ENCODE data around the gene PARD6B. TPM values are rescaled to one million over a fixed set of nuclear protein-coding genes. Genes with fewer than 3 reads are reported as not detected.

The PARD6B gene
- total RNA-seq = 6.0 and 7.0 TPM in 2 replicates

GRCh38 chr20:50731055-50731929, at the start of gene PARD6B:
Gene PARD6B, plus strand, starts transcription at chr20:50731580. Its CDS starts 207 bp downstream, at chr20:50731787.
- Mint-ChIP-seq H3K4me1 (peaks cover 30% of the 10 kb centered on the region), H3K27me3 (no peaks in the 10 kb centered on the region), H3K36me3 (ENCODE audit: low read depth) (peaks cover 8% of the 10 kb centered on the region), H3K4me3 (peak within 1 kb of the TSS; percentile 86), H3K9me3 (no peaks in the 10 kb centered on the region), H3K27ac (peak within 1 kb of the TSS; percentile 91)
- peak; percentile 100 for DNase-seq
- intact Hi-C loops (cut with micrococcal nuclease) = loop anchor here (2.0 to 10.0 kb wide), 7 partner anchors 16 to 749 kb away; partner anchors contain the start of genes CEBPB, PTPN1, SNAI1 and UBE2V1

DNA sequence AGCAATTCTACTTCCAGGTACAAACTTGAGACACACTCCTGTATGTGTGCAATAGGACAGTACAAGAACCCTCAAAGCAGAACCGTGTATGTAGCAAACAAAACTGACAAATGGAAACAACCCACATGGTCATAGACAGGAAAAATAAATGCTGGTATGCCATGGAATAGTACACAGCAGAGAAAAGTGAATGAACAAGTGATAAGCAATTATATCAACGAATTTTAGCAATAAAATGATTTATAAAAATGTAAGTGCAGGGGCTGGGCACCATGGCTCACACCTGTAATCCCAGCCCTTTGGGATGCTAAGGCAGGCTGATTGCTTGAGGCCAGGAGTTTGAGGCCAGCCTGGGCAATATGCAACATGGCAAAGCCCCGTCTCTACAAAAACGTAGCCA, 49.3 kb upstream of the PARD6B start:
- no peaks in the 10 kb centered on the region for H3K36me3 Mint-ChIP-seq (ENCODE audit: low read depth)
- intact Hi-C loops (cut with micrococcal nuclease) = no loop called here
- H3K4me1 Mint-ChIP-seq = no peaks in the 10 kb centered on the region
- no peak for DNase-seq
- H3K9me3 Mint-ChIP-seq = no peaks in the 10 kb centered on the region
- H3K27me3 Mint-ChIP-seq = peaks cover 1% of the 10 kb centered on the region
- H3K27ac Mint-ChIP-seq = no peak overlapping the region
- H3K4me3 Mint-ChIP-seq = no peak overlapping the region

DNA sequence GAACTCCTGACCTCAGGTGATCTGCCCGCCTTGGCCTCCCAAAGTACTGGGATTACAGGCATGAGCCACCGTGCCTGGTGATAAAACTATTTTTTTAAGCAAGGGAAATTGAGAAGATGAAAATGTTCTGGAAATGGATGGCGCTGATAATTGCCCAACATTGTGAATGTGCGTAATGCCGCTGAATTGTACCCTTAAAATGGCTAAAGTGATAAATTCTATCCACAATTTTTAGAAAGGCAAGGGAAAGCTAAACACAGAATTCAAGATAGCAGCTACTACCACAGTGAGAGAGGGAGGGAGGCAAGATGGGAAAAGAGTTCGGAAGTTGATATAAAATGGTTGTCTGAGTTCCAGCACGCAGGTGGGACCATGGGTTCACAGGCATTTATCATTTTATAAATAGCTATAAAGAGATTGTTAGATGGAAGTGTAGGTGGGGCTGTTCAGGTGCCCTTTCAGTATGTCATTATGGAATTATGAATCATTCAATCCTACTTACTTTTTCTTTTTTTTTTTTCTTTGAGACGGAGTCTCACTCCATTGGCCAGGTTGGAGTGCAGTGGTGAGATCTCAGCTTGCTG, 48.3 kb upstream of the PARD6B start:
- Mint-ChIP-seq H3K27ac (no peak overlapping the region), H3K9me3 (no peaks in the 10 kb centered on the region), H3K4me1 (no peaks in the 10 kb centered on the region), H3K27me3 (peaks cover 4% of the 10 kb centered on the region), H3K36me3 (ENCODE audit: low read depth) (no peaks in the 10 kb centered on the region), H3K4me3 (no peak overlapping the region)
- DNase-seq = no peak
- intact Hi-C loops (cut with micrococcal nuclease) = no loop called here

DNA sequence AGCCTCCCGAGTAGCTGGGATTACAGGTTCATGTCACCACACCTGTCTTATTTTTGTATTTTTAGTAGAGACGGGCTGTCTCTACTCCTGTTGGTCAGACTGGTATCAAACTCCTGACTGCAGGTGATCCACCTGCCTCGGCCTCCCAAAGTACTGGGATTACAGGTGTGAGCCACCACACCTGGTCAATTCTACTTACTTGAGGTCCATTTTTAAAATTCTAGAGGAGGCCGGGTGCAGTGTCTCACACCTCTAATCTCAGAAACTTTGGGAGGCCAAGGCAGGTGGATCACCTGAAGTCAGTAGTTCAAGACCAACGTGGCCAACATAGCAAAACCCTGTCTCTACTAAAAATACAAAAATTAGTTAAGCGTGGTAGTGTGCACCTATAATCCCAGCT, 47.8 kb upstream of the PARD6B start:
- H3K27ac Mint-ChIP-seq = no peak overlapping the region
- DNase-seq = no peak
- H3K36me3 Mint-ChIP-seq (ENCODE audit: low read depth) = no peaks in the 10 kb centered on the region
- H3K4me3 Mint-ChIP-seq = no peak overlapping the region
- peaks cover 6% of the 10 kb centered on the region for H3K27me3 Mint-ChIP-seq
- H3K4me1 Mint-ChIP-seq = no peaks in the 10 kb centered on the region
- intact Hi-C loops (cut with micrococcal nuclease) = no loop called here
- H3K9me3 Mint-ChIP-seq = no peaks in the 10 kb centered on the region

DNA sequence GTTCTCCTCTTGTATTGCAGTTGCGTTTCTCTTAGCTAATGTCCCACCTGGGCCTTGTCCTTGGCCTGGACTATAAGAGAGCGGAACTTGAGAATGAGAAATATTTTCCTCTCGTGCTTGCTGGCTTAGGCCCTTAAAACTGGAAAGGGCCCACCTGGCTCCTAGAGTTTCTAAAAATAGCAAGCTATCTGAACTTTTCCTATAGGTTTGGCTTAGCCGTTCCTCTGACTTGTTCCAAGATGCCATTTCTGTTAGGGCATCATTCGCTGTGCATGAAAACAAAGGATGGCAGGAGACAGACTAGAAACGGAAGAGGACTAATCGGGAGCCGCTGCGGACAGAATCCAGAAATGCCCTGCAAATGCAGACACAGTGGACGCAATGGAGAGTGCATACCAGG, 44.6 kb upstream of the PARD6B start:
- no peak overlapping the region for H3K27ac Mint-ChIP-seq
- H3K4me1 Mint-ChIP-seq = peaks cover 6% of the 10 kb centered on the region
- H3K4me3 Mint-ChIP-seq = no peak overlapping the region
- H3K36me3 Mint-ChIP-seq (ENCODE audit: low read depth) = no peaks in the 10 kb centered on the region
- H3K27me3 Mint-ChIP-seq = peaks cover 32% of the 10 kb centered on the region
- no peaks in the 10 kb centered on the region for H3K9me3 Mint-ChIP-seq
- DNase-seq = no peak
- intact Hi-C loops (cut with micrococcal nuclease) = no loop called here

- Mint-ChIP-seq H3K4me1 (peaks cover 6% of the 10 kb centered on the region), H3K36me3 (ENCODE audit: low read depth) (no peaks in the 10 kb centered on the region), H3K27me3 (peaks cover 43% of the 10 kb centered on the region), H3K9me3 (no peaks in the 10 kb centered on the region), H3K4me3 (no peak overlapping the region), H3K27ac (no peak overlapping the region)
- intact Hi-C loops (cut with micrococcal nuclease) = no loop called here
- no peak for DNase-seq
These were observed 43.0 kb upstream of the PARD6B start for GRCh38 chr20:50688256-50688975.

GRCh38 chr20:50689864-50690649, 41.3 kb upstream of the PARD6B start:
- Mint-ChIP-seq H3K27me3 (peaks cover 51% of the 10 kb centered on the region), H3K9me3 (no peaks in the 10 kb centered on the region)

GRCh38 chr20:50690650-50691572, 40.5 kb upstream of the PARD6B start, which contains the start of gene RIPOR3:
Gene RIPOR3, minus strand, starts transcription at chr20:50691542. Its CDS starts 414 bp downstream, at chr20:50691128.
- peaks cover 6% of the 10 kb centered on the region for H3K4me1 Mint-ChIP-seq
- intact Hi-C loops (cut with micrococcal nuclease) = loop anchor here (10.0 kb wide), 1 partner anchor 624 kb away; no protein-coding TSS in a partner anchor
- no peak for DNase-seq
- H3K27ac Mint-ChIP-seq = no peak within 1 kb of the TSS
- H3K27me3 Mint-ChIP-seq = peaks cover 50% of the 10 kb centered on the region
- no peak within 1 kb of the TSS for H3K4me3 Mint-ChIP-seq
- H3K36me3 Mint-ChIP-seq (ENCODE audit: low read depth) = no peaks in the 10 kb centered on the region
- no peaks in the 10 kb centered on the region for H3K9me3 Mint-ChIP-seq

More at GRCh38 chr20:50689864-50690649, 41.3 kb upstream of the PARD6B start:
- DNase-seq = no peak
- Mint-ChIP-seq H3K27ac (no peak overlapping the region), H3K36me3 (ENCODE audit: low read depth) (no peaks in the 10 kb centered on the region), H3K4me1 (peaks cover 6% of the 10 kb centered on the region), H3K4me3 (no peak overlapping the region)
- intact Hi-C loops (cut with micrococcal nuclease) = loop anchor here (10.0 kb wide), 1 partner anchor 625 kb away; no protein-coding TSS in a partner anchor

DNA sequence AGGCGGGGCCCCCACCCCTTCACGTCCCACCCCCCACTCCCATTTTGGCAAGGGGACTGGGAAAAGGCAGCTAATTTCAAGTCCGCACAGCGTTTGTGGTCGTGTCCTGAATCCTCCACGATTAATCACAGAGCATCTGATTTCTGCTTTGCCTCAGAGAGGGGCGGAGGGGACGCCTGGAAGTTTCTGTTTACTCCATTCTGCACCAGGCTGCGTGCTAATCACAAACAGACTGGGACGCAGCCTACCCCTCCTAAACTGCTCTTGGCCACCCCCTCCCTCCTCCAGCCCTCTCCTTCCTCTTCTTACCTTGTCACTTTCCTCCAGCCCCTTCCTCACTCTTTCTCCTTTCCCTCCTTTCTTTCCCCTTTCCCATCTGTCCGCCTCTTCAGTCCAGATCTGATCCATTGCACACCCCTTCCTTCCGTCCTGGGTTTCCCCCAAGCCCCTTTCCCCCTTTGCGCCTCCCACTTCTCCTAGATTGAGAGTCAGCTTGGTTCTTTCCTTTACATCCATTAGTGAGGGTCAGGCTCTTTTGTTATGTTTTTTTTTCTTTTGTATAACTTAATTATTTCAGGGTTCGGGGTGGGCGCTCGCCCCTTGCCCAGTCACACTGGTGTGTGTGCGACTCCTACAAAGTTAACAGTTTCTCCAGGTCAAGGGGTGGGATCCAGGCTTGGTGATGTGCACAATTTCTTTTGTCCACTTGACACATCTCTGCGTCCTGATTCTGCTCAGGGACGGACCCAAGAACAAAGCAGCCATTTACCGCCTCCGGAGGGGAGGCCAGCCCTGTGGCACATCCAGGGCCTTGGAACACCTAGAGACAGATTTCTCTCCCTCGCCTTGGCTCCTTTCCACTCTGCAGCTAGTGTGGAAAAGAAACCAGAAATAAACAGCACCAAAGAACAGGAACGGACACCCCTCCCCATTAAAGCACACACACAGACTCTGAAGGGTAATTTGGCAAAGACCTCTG, 39.5 kb upstream of the PARD6B start:
- intact Hi-C loops (cut with micrococcal nuclease) = loop anchor here (10.0 kb wide), 1 partner anchor 623 kb away; no protein-coding TSS in a partner anchor
- H3K9me3 Mint-ChIP-seq = no peaks in the 10 kb centered on the region
- peaks cover 6% of the 10 kb centered on the region for H3K4me1 Mint-ChIP-seq
- no peak for DNase-seq
- H3K4me3 Mint-ChIP-seq = no peak overlapping the region
- H3K27me3 Mint-ChIP-seq = peaks cover 50% of the 10 kb centered on the region
- no peak overlapping the region for H3K27ac Mint-ChIP-seq
- no peaks in the 10 kb centered on the region for H3K36me3 Mint-ChIP-seq (ENCODE audit: low read depth)

DNA sequence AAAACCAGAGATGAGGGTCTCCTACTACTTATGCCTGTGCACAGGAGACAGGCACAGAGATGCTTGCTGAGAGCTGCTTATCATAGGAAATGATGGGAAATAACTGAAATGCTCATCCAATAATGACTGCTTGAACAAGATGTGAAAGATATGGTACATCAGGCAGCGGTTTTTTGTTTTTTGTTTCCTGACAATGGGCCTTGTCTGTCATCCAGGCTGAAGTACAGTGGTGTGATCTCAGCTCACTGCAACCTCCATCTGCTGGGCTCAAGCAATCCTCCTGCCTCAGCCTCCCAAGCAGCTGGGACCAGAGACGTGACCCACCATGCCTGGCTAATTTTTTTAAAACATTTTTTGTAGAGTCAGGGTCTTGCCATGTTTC, 38.8 kb upstream of the PARD6B start:
- Mint-ChIP-seq H3K27me3 (peaks cover 48% of the 10 kb centered on the region), H3K27ac (no peak overlapping the region), H3K4me3 (no peak overlapping the region), H3K36me3 (ENCODE audit: low read depth) (no peaks in the 10 kb centered on the region), H3K9me3 (no peaks in the 10 kb centered on the region), H3K4me1 (peaks cover 6% of the 10 kb centered on the region)
- DNase-seq = no peak
- intact Hi-C loops (cut with micrococcal nuclease) = loop anchor here (10.0 kb wide), 1 partner anchor 622 kb away; no protein-coding TSS in a partner anchor

DNA sequence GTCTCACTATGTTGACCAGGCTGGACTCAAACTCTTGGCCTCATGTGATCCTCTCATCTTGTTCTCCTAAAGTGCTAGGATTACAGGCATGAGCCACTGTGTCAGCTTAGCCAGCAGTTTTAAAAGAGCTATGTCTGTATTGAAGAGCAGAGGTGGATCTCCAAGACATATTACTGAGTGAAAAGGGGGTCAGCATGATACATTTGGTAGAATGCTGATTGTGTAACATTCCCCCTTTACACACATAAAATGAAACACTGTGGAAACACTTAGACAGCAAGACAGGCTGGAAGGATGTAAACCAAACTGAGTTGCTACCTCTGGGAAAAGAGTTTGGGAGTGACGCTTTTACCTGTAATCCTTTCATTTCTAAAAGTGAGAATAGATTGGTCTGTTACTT, 38.4 kb upstream of the PARD6B start:
- Mint-ChIP-seq H3K27ac (no peak overlapping the region), H3K36me3 (ENCODE audit: low read depth) (no peaks in the 10 kb centered on the region), H3K27me3 (peaks cover 48% of the 10 kb centered on the region), H3K4me1 (peaks cover 6% of the 10 kb centered on the region), H3K9me3 (no peaks in the 10 kb centered on the region), H3K4me3 (no peak overlapping the region)
- intact Hi-C loops (cut with micrococcal nuclease) = loop anchor here (10.0 kb wide), 1 partner anchor 622 kb away; no protein-coding TSS in a partner anchor
- no peak for DNase-seq

All from activated CD4-positive, alpha-beta T cell treated with anti-CD3 and anti-CD28 coated beads, Interleukin-2, amount 10 ng/mL, durations not matched to agents 24 days and 14 days (primary cell).